ENCODE data around the gene FABP7.

Gene FABP7

DNA sequence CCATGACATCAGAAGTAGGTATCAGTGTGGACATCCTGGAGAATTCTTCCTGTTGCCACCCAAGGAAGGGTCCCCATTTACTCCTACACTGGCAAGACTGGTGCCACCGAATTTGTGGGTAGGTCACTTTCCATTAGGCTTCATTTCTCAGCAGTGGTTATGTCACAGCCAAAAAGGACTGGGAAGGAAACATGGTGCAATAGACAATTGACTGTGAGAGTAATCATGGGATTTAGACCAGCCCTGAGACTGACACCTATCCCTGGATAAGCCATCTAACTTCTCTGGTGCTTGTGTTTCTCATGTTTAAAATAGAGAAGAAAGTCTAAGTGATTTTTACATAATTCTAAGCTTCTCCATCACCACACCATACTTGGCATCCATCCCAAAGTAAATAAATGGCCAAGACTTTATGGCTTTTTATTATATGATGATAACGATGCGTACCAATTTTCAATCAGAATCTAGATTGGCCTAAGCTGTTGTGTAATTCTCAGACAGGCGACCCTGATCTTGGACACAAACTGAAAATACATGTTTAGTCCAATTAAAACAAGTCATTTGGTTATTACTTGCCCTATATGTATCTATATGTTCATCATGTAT is 19.7 kb downstream of the FABP7 start:
- no peak for DNase-seq

DNA sequence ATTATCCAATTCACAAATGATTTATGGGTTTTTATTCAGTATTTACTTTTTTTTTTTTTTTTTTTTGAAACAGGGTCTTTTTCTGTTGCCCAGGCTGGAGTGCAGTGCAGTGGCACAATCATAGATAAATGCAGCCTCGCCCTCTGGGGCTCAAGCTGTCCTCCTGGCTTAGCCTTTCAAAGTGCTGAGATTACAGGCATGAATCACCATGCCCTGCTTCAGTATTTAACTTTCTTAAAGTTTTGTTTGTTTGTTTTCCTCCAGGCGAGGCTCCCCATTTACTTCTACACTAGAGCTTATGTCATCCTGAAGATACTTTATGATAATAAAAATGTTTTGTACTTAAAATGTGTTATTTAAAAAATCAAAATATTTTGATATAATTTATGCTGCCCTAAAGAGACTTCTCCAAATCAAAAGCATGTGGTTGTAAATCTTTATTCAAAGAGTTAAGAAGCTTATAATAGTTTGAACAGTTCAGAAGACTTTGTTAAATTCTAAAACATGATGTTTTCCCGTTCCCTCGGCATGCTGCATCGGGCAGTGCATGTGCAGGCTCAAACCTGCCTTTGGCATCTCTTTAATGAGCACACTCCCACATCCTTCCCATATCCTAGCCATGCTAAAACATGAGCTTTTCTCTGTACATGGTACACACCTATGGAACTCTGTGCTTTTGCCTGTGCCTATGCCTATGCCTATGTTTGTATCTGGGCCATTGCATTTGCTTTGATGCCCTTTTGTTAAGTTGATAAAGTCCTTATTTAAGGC is 20.6 kb downstream of the FABP7 start:
- DNase-seq, result no peak

DNA sequence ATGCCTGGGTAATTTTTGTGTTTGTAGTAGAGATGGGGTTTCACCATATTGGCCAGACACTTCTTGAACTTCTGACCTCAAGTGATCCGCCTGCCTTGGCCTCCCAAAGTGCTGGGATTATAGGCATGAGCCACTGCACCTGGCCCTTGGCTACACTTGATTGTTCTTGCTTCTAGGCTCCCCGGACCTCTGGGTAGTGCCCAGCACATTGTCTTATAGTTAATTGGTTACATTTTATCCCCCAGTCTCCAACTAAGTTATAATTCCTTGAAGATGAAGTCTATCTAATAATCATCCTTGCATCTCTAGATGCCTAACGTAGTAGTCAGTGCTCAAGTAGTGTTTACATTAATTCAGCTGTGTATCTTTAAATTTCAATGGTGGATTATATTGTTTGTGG is 21.4 kb downstream of the FABP7 start:
- no peak for DNase-seq

DNA sequence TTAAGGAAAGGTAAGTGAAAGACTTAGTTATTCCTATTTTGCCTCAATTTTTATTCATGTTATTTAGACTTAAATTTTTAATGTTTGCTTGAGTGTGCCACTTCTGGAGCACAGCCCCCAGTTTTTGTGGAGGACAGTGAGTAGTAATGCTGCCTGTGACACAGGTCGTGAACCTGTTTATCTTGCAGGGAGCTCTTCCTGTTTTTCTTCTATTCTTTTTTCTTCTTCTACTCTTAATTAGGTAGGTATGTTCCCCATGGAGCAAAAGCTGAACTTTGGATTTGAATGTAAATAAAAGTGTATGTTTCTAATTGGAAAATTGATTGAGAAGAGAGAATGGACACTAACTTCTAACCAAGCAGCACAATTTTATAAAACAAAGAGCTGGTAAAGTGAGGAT is 21.9 kb downstream of the FABP7 start:
- DNase-seq, result no peak

DNA sequence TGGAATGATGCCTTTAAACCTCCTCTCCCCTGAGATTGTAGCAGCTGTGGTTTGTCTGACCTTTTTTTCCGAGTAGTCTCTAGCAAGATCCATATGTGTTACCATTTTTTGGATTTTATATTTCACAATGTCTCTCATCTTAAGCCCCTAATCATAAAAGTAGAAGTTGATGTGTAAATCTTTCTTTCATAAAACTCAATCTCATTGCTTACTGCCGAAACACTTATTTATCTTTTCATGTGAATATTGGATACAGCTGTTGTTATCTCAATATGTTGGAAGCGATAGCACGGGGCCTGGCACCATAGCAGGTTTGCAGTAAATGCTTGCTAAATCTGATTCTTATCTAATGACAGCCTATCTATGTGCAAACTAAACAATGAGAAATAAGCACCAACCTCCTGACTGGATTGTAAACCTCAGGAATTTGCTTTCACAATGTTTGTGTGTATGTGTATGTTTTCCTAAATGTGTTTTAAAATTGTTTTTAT is 23.7 kb downstream of the FABP7 start:
- DNase-seq, result no peak

DNA sequence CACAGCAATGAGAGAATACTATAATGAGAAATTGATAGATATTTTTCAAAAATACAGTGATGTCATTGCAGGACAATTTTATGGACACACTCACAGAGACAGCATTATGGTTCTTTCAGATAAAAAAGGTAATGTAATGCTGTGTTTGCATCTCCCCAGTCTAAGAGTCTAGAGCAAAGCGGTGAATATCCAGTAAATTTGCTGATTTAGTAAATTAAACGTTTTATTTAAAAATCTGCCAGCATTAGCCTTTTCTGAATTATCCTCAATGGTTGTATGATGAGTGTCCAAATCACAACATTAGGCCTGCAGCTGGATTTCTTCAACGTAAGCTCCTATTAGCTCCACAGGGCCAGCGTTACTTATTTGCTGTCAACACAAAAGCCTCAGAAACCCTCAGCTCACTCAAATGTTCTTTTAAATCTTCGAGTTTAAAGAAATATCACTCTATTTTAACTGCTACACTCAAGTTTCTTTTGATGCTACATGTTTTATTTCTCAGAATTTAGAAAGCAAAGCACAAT is 25.5 kb downstream of the FABP7 start:
- no peak for DNase-seq

DNA sequence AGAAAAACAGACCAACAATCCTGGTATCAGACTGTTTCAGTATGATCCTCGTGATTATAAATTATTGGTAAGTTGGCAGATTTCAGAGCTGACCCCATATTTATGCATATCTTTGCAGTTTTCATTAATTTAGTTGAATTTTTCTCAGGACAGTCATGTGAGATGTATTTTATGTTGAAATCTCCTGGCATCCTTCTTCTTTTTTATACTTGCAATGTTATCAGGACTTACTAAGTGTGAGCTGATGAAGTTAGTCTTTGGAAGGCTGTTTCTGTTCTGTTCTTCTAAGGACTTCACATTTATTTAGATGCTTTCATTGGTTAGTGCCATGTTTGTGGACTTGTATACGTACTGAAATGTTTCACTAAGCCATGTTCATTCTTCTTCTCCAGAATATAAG is 26.8 kb downstream of the FABP7 start:
- no peak for DNase-seq

DNA sequence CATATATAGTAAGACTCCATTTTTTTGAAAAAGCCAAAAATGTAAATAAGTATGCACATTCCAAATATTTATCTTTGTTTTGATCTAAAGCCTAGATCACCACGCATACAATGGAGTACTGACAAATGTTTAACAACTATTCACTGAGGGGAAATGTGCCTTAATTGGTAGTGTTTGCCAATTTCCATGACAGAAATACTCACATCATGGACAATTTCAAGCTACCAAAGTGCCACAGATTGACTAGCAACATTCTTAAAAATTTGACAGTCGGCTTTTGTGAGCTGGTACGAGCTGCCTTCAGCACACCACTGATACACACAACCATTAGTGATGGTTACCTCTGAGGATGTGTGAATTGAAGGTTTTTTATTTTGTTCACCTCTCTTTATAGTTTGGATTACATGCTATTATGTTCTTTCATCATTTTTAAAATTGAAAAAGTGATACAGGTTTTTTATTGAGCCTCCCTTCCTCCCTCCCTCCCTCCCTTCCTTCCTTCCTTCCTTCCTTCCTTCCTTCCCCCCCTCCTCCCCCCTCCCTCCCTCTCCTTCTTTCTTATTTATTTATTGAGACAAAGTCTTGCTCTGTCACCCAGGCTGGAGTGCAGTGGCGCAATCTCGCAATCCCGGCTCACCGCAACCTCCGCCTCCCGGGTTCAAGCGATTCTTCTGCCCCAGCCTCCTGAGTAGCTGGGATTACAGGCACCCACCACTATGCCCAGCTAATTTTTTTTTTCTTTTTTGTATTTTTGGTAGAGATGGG is 28.8 kb downstream of the FABP7 start:
- no peak for DNase-seq

DNA sequence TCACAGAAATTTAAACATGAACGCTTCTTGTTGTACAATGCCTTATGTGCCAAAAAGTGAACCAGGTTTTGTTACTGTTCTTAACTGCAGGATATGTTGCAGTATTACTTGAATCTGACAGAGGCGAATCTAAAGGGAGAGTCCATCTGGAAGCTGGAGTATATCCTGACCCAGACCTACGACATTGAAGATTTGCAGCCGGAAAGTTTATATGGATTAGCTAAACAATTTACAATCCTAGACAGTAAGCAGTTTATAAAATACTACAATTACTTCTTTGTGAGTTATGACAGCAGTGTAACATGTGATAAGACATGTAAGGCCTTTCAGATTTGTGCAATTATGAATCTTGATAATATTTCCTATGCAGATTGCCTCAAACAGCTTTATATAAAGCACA is 29.5 kb downstream of the FABP7 start:
- no peak for DNase-seq

DNA sequence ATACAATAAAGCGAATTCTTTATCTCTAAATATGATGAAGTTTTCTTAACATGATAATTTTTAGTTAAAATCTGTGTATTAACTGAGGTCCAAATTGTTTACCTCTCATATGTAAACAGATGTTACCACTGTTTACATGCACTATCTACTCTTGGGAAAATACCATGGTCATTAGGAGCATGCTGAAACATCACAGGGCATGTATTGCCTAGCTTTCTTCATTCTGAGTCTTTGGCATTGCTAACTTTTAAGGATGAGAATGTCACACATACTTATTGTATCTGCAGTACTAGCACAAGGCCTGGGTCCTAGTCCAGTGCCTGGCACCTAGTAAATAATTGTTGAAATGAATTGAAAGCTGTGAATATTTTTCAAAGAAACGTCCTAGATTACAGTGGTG is 30.2 kb downstream of the FABP7 start:
- DNase-seq, result no peak

DNA sequence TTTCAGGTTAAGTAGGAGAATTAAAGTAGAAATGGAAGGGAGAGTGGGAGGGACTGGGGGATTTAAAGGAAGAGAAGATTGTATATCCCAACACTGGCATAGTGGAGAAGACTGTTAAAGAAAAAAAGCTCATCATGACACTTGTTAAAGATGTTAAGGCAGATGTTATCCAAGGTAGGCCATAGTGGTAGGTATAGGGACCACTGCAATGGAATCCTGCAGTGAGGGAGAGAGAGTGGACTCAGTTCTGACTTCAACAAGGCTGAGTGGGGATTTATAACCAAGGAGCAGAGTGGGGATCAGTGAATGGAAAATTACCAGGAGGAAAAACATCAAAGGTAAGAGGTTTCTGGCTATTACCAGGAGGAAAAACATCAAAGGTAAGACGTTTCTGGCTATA is 30.7 kb downstream of the FABP7 start:
- DNase-seq, result no peak

DNA sequence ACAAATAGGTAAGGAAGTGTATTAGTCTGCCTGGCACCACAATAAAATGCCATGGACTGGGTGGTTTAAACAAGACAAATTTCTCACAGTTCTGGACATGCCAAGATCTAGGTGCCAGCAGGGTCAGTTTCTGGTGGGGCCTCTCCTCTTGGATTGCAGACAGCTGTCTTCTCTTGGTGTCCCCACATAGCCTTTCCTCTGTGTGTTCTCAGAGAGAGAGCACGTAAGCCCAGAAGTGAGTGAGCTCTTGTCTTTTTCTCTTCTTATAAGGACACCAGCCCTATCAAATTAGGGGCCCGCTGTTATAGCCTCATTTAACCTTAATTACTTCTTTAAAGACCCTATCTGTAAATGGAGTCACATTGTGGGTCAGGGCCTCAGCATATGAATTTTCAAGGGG is 37.8 kb downstream of the FABP7 start:
- DNase-seq, result no peak

DNA sequence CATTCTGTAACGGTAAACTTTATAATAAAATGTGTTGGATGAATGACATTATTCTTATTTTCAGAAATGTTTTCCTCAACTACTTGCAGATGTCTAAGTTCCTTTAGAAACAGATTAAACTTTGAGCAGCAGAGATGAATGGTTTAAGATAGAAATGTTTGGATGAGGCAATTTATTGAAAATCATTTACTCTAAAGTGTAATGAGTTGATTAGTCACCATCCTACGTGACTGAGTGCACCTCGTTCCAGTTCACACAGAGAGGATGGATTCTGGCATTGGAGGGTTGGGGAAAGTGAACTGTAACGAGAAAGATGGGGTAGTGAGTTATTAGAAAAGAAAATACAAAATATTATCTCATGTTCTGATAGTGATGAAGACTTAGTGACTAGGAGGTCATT is 38.2 kb downstream of the FABP7 start:
- DNase-seq, result no peak

DNA sequence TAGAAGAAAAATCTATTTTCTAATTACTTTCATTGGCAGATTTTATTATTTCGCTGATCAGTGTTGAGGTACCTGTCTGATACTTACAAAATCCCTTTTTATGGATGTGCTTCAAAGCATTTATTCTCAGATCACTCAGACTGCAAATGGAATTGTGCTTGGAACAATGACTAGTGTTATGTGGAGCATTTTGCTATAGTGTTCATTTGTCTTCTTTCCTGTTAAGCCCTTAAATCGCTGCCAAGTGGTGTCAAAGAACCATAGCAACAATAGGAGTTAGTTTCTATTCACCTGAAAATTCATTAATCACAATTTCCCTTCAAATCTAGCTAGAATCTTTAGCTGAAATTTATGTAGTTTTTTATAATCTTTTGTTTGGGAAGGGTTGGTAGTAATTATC is 39.4 kb downstream of the FABP7 start:
- no peak for DNase-seq

DNA sequence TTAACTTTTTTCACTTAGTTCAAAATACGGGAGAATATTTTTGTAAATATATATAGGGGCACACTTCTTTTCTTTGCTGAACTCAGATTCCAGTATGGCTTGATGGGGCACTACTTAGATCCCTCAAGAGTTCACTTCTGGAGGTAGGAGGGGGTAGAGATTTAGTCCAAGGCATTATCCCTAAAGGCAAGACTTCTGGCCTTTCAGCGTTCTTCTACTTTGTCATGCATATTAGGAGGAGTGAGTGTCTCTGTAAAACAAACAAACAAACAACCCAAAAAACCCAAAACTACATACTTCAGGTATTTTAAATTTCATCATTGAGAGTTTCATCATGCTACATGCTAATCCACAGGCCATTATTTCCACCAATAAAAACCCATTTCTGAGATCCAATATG is 41.6 kb downstream of the FABP7 start:
- DNase-seq, result no peak

DNA sequence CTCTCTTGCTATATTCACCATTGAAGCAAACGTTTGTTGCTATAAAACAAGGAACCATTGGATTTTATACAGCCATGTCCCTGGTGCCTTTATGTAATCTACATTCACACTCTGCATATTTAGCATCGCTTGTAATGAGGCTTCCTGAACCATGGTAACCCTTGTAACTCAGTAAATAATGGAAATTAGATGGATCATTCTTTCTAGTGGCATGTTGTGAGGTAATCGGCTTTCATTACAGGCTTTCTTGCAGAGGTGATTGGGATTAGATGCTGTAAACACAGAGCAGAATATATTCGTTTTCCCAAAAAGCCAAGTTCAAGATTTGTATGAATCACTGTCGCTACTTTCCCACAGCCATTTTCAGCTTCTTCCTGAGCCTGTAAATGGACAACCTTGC is 45.6 kb downstream of the FABP7 start:
- DNase-seq, result no peak

DNA sequence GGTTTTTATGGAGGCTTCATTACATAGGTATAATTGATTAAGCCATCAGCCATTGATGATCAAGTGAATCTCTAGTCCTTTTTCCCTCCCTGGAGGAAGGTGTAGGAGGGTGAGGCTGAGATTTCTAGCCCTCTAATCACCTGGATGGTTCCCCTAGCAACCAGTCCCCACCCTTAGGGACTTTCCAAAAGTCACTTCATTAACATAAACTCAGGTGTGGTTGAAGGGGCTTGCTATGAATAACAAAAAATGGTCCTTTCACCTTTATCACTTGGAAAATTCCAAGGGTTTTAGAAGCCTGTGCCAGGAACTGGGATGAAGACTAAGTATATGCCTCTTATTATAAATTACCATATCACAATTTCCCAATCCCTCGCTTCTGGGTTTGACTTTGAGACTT is 49.9 kb downstream of the FABP7 start:
- DNase-seq, result no peak

DNA sequence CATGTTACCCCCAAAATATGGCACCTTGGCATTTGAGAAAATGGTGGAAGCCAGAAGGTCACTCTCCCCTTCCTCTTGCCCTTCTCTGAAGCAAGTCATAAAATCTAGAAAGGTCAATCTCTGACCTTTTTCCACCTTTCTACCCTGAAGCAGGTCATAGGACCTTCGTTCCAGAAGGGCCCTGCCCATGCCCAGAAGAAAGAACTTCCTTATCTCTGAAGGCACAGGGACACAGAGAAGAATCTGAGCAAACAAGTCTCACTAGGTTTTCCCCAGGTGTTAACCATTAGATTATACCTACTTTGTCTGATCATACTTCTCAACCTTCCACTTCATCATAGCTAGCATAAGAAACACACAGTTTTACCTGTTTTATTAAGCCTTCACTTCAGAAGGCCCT is 52.0 kb downstream of the FABP7 start:
- no peak for DNase-seq

DNA sequence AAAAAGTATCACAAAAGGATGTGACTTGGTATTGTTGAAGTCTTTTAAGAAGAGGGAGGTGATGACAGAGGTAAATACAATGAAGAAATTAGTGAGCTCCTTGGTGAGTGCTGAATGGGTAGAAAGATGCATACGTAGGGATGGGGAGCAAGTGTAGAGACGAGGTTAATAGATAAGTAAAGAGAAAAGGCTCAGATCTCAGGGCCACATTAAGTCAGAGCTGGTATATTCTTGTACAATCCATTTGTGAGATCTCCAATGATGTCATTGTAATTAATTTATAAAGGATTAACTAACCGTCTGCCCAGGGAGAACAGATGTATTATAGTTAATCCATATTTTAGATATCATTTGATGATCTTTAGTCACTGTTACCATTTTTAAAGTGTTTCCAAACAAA is 52.9 kb downstream of the FABP7 start:
- no peak for DNase-seq

DNA sequence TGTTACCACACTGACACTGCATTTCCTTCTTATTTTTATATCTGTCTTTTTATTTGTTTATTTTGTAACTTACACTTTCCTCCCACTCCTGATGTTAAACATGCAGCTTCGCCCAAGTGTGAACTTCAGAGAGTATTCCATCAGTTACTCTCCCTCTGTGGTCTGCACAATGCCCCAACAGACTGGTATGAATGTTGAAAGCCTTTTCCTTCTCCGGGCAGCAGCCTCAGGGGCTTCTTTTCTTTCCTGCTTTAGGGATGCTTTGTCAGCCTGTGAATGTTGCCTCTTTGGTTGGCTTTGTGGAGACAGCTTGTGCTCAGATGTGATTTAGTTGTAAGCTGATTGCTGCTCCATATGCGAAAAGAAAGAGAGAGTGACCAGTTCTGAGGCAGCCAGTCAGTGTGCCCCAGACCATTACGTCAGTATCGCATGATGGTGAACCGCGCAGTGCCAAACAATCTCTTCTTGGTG is 53.5 kb downstream of the FABP7 start:
- no peak for DNase-seq

Data from MV-4-11 (cell line).